K562 (cell line): Measurements from ENCODE around the gene PIGB. TPM values are rescaled to one million over a fixed set of nuclear protein-coding genes. Genes with fewer than 3 reads are reported as not detected.

Source experiments
- CBX3 ChIP-seq, 2 experiments: IDR thresholded peaks; 1 replicate in 1 of 2; 2 replicates in 1 of 2; pipeline ENCODE4 v1.6.1; 2012; ENCODE audit warnings: inconsistent platforms in 2 of 2, low read length in 2 of 2, borderline replicate concordance in 1 of 2, control low read depth in 1 of 2
- CSDE1 ChIP-seq, 2 experiments: fragments of 450-650 bp; IDR thresholded peaks; 2 replicates each; pipeline ENCODE4 v1.6.1; 2016; ENCODE audit warnings: mild to moderate bottlenecking in 1 of 2
- ELF4 ChIP-seq: fragments of 450-650 bp; formaldehyde crosslinking; IDR thresholded peaks from 2 replicates; pipeline ENCODE4 v1.4.0; 2022; ENCODE audit warnings: missing genetic modification characterization
- FOXM1 ChIP-seq, 2 experiments: fragments of 450-650 bp in 1 of 2; sonication (generic) in 1 of 2; formaldehyde crosslinking in 1 of 2; IDR thresholded peaks; 2 replicates each; pipeline versions ENCODE4 v1.6.1 to v1.9.0; 2017 to 2022; ENCODE audit warnings: low read depth in 2 of 2, mild to moderate bottlenecking in 2 of 2, missing genetic modification reagents in 1 of 2, moderate library complexity in 1 of 2
- GABPB1 ChIP-seq: sonication (generic); formaldehyde crosslinking; IDR thresholded peaks from 2 replicates; pipeline ENCODE4 v1.8.0; 2022; ENCODE audit warnings: mild to moderate bottlenecking, missing genetic modification reagents
- HDAC6 ChIP-seq: IDR thresholded peaks from 2 replicates; pipeline ENCODE4 v1.6.1; 2012; ENCODE audit warnings: low read depth, mild to moderate bottlenecking, control low read depth, inconsistent platforms, low read length, moderate library complexity
- HDGF ChIP-seq: fragments of 450-650 bp; IDR thresholded peaks from 2 replicates; pipeline ENCODE4 v1.6.1; 2016
- KLF10 ChIP-seq: fragments of 250-450 bp; sonication (Bioruptor Pico); IDR thresholded peaks from 2 replicates; pipeline ENCODE4 v1.6.1; 2021; ENCODE audit warnings: matching md5 sums
- MAFF ChIP-seq: IDR thresholded peaks from 2 replicates; pipeline ENCODE4 v1.6.1; 2012; ENCODE audit warnings: low read length, improper control_type of control experiment
- MAFK ChIP-seq: IDR thresholded peaks from 2 replicates; pipeline ENCODE4 v1.6.1; 2011; ENCODE audit warnings: low read length, improper control_type of control experiment
- NFRKB ChIP-seq: fragments of 450-650 bp; IDR thresholded peaks from 2 replicates; pipeline ENCODE4 v1.6.1; 2016; ENCODE audit warnings: low read depth
- NFXL1 ChIP-seq: fragments of 450-650 bp; formaldehyde crosslinking; IDR thresholded peaks from 2 replicates; pipeline ENCODE4 v1.4.0; 2021; ENCODE audit warnings: mild to moderate bottlenecking
- NR3C1 ChIP-seq: sonication (generic); formaldehyde crosslinking; IDR thresholded peaks from 2 replicates; pipeline ENCODE4 v1.8.1; 2022; ENCODE audit warnings: missing genetic modification reagents
- PTRF ChIP-seq: fragments of 450-650 bp; IDR thresholded peaks from 2 replicates; pipeline ENCODE4 v1.6.1; 2016; ENCODE audit warnings: mild to moderate bottlenecking, missing genetic modification characterization, missing compliant biosample characterization
- RB1 ChIP-seq: fragments of 450-650 bp; IDR thresholded peaks from 2 replicates; pipeline ENCODE4 v1.6.1; 2017; ENCODE audit warnings: low read depth, mild to moderate bottlenecking
- SMARCC2 ChIP-seq: fragments of 450-650 bp; IDR thresholded peaks from 2 replicates; pipeline ENCODE4 v1.6.1; 2017; ENCODE audit warnings: antibody characterized with exemption, moderate library complexity, mild to moderate bottlenecking, low read depth
- SMARCE1 ChIP-seq: fragments of 450-650 bp; IDR thresholded peaks from 2 replicates; pipeline ENCODE4 v1.7.1; 2016; ENCODE audit warnings: mild to moderate bottlenecking
- SRSF9 ChIP-seq: fragments of 200-400 bp; formaldehyde crosslinking; IDR thresholded peaks from 2 replicates; pipeline ENCODE4 v1.6.1; 2017; ENCODE audit warnings: low read depth, low read length, borderline replicate concordance
- XRCC3 ChIP-seq: fragments of 450-650 bp; IDR thresholded peaks from 2 replicates; pipeline ENCODE4 v1.6.1; 2017; ENCODE audit warnings: mild to moderate bottlenecking, moderate library complexity
- ZBTB26 ChIP-seq: fragments of 450-650 bp; formaldehyde crosslinking; IDR thresholded peaks from 2 replicates; pipeline ENCODE4 v1.4.0; 2022; ENCODE audit warnings: missing genetic modification characterization
- ZBTB43 ChIP-seq: sonication (generic); formaldehyde crosslinking; IDR thresholded peaks from 2 replicates; pipeline ENCODE4 v1.8.0; 2023; ENCODE audit warnings: mild to moderate bottlenecking, missing genetic modification reagents
- ZFX ChIP-seq: sonication (generic); formaldehyde crosslinking; IDR thresholded peaks from 2 replicates; pipeline ENCODE4 v1.8.0; 2022; ENCODE audit warnings: mild to moderate bottlenecking, missing genetic modification reagents, moderate library complexity
- ZNF395 ChIP-seq: fragments of 200-800 bp; sonication (Bioruptor generic); IDR thresholded peaks from 2 replicates; pipeline ENCODE4 v1.6.1; 2017; ENCODE audit warnings: missing genetic modification characterization, missing compliant biosample characterization
- ZNF41 ChIP-seq: fragments of 250-450 bp; sonication (Bioruptor Pico); conservative IDR thresholded peaks from 2 replicates; pipeline ENCODE4 v1.4.0; 2020; ENCODE audit warnings: mild to moderate bottlenecking
- ZNF583 ChIP-seq: fragments of 250-450 bp; sonication (Bioruptor Pico); IDR thresholded peaks from 2 replicates; pipeline ENCODE4 v1.4.0; 2020
- polyA plus RNA-seq, 8 experiments: library from polyadenylated mRNA; depleted of rRNA in 4 of 8; stranded (reverse) in 5 of 8; unstranded in 3 of 8; fragments of >200 nt; fragmentation: Nextera tagmentation in 2 of 8; fragmentation: Illumina TruSeq in 1 of 8; extraction: Ambion mirVana in 2 of 8; extraction: Trizol in 1 of 8; gene quantifications; 2 replicates each; pipeline versions ENCODE4 v1.2.1 to v1.2.3, GENCODE V29; 2011 to 2014; ENCODE audit warnings: inconsistent platforms in 1 of 8, missing spikeins in 1 of 8
- total RNA-seq, 7 experiments: library from RNA; depleted of rRNA in 6 of 7; stranded (reverse); fragments of >200 nt in 6 of 7; fragmentation: Illumina TruSeq in 2 of 7; extraction: Trizol in 2 of 7; gene quantifications; 2 replicates each; pipeline versions ENCODE4 v1.2.1 to v1.2.3, GENCODE V29; 2011 to 2021; ENCODE audit warnings: low replicate concordance in 1 of 7
- TF ChIP-seq, protein P1 (sequence below): sonication (generic); formaldehyde crosslinking; IDR thresholded peaks from 2 replicates; pipeline ENCODE4 v1.8.0; 2022; ENCODE audit warnings: mild to moderate bottlenecking, missing genetic modification reagents, borderline replicate concordance

The PIGB gene
- total and polyA plus RNA-seq, 9 of the 15 experiments (the other 6 are each of a cell fraction or from before 2014, with no cell fraction given), result 9.9 to 32.3 (median 18.2) TPM

DNA sequence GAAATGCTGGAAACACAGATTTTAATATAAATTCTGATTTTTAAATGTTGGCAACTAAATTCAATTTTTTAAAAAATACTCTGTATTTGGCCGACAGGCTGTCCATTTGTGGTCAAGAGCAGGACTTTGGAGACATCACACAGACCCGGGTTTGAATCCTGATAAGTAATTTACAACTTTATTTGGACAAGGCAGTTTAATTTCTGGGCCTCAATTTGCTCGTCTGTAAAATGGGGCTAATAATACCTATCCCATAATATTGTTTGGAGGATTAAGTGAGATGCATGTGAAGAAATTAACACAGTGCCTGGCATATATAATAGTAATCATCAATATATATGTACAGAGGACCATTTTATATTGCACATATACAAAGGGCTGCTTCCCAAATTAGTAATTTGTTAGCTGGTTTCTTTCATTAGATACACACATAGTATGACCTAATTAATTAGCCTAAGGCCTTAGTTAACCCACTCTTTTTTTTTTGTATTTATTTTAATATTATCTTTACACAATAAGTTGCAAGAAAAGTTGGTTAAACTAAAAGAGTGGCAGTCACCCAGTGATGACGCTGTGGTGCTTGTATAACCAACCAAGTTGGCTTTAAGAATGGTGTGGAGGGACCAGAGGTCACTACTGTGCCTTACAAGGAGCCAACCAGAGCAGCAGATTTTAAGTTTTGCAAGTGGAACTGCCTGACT is 665 bp downstream of the PIGB start (continued):
- TF ChIP-seq, protein P1, sequence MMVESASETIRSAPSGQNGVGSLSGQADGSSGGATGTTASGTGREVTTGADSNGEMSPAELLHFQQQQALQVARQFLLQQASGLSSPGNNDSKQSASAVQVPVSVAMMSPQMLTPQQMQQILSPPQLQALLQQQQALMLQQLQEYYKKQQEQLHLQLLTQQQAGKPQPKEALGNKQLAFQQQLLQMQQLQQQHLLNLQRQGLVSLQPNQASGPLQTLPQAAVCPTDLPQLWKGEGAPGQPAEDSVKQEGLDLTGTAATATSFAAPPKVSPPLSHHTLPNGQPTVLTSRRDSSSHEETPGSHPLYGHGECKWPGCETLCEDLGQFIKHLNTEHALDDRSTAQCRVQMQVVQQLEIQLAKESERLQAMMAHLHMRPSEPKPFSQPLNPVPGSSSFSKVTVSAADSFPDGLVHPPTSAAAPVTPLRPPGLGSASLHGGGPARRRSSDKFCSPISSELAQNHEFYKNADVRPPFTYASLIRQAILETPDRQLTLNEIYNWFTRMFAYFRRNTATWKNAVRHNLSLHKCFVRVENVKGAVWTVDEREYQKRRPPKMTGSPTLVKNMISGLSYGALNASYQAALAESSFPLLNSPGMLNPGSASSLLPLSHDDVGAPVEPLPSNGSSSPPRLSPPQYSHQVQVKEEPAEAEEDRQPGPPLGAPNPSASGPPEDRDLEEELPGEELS (CRISPR knock-in tag), result no peak
- TF ChIP-seq SRSF9, result no peak
- TF ChIP-seq HDAC6, result no peak
- peak; percentile 74; the same call in 1 of the 2 replicates for TF ChIP-seq HDGF
- TF ChIP-seq ELF4 (CRISPR knock-in tag), result no peak
- no peak for TF ChIP-seq ZNF583 (CRISPR knock-in tag)
- TF ChIP-seq NFRKB, result no peak
- TF ChIP-seq RB1, result no peak
- TF ChIP-seq ZNF41, result no peak
- TF ChIP-seq NR3C1 (CRISPR knock-in tag), result no peak
- no peak for TF ChIP-seq ZBTB43
- TF ChIP-seq NFXL1 (CRISPR knock-in tag), result no peak
- peak; percentile 9; the same call in 1 of the 2 replicates for TF ChIP-seq FOXM1 (IDR thresholded peaks at IDR 0.05; ENCODE audit: low read depth)
- TF ChIP-seq FOXM1 (CRISPR knock-in tag; IDR thresholded peaks at IDR 0.05; ENCODE audit: low read depth), result no peak
- peak in 1 of 2 experiments; percentile 90; a peak in 1 of 3 replicates for TF ChIP-seq CBX3 (IDR thresholded peaks at IDR 0.05; ENCODE audit: borderline replicate concordance in 1 of 2, low read length in 2 of 2)
- no peak for TF ChIP-seq GABPB1 (CRISPR knock-in tag)
- TF ChIP-seq SMARCE1, result no peak
- no peak for TF ChIP-seq MAFF
- no peak for TF ChIP-seq XRCC3
- peak; percentile 45; the same call in 1 of the 2 replicates for TF ChIP-seq ZNF395 (CRISPR knock-in tag)
- no peak for TF ChIP-seq MAFK
- TF ChIP-seq SMARCC2, result no peak
- no peak for TF ChIP-seq KLF10
- TF ChIP-seq ZBTB26 (CRISPR knock-in tag), result no peak
- TF ChIP-seq PTRF (tag), result no peak
- no peak for TF ChIP-seq CSDE1 (IDR thresholded peaks at IDR 0.05)
- TF ChIP-seq ZFX, result no peak
